ENCODE data around the gene ACTN1.

- TF ChIP-seq CTCF (conservative IDR thresholded peaks at IDR 0.05; ENCODE audit: low read depth in 2 of 2) (no peak), EZH2 (IDR thresholded peaks at IDR 0.05; ENCODE audit: low read depth, unreplicated experiment) (no peak), EZH2phosphoT487 (IDR thresholded peaks at IDR 0.05; ENCODE audit: unreplicated experiment) (no peak), ZNF114 (CRISPR knock-in tag; IDR thresholded peaks at IDR 0.05) (no peak), POLR2AphosphoS5 (IDR thresholded peaks at IDR 0.05; ENCODE audit: low read depth) (no peak), REST (IDR thresholded peaks at IDR 0.05; ENCODE audit: unreplicated experiment) (no peak), NANOG (IDR thresholded peaks at IDR 0.05; ENCODE audit: borderline replicate concordance) (no peak), CREB1 (CRISPR knock-in tag; IDR thresholded peaks at IDR 0.05; ENCODE audit: low read depth) (no peak), JUNB (IDR thresholded peaks at IDR 0.05; ENCODE audit: unreplicated experiment) (no peak), ETS1 (IDR thresholded peaks at IDR 0.05) (no peak), ZNF331 (CRISPR knock-in tag; IDR thresholded peaks at IDR 0.05; ENCODE audit: low read depth) (no peak), ZNF462 (CRISPR knock-in tag; IDR thresholded peaks at IDR 0.05) (no peak), STAT1 (IDR thresholded peaks at IDR 0.05; ENCODE audit: unreplicated experiment) (no peak)
These were observed 1.9 kb downstream of the ACTN1 start for GRCh38 chr14:68977180-68977717.
